CMK (cell line): ENCODE measurements around the gene REV1.
"Not testable (repeated sequence)": the region's sequence is repeated elsewhere in the genome, so short reads cannot be mapped to it uniquely, and the experiment has no call there.

Experiments used
- DNase-seq: peaks from one replicate; pipeline ENCODE4 v3.0.0-alpha.2; 2010; ENCODE audit warnings: low read depth

REV1 gene

DNA sequence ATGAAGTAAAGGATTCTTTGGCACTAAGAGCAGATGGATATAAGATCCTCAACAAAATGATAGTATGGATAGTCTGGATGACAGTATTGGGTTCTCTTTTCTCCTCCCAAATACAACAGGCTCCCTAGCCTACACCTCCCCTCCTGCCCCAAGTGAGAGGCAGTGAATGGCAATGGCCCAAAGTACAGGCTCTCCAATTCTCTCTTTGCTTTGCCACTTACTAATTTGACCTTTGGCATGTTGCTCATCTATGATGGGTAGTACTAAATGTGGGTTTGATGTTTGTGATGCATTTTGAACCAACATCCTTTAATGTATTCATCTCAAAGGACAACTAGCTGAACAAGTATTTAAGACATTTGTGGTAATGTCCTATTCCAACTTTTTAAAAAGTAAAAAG lies 86.7 kb downstream of the REV1 start:
- no peak for DNase-seq

DNA sequence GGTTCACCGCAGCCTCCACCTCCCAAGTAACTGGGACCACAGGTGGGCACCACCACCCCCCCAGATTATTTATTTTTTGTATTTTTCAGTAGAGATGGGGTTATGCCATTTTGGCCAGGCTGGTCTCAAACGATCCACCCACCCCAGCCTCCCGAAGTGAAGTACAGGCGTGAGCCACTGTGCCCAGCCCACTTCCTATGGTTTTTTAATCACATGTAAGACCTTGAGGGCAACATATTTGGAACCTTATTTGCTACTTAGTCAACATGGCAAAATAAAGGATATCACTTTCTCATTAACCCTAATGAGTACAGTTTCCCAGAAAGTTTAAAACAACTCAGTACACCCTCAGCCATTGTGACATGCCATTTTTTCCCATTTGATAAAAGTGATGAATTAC lies 88.0 kb downstream of the REV1 start:
- no peak for DNase-seq

- no peak for DNase-seq
Measured at GRCh38 chr2:99399795-99400194, 90.0 kb downstream of the REV1 start.

DNA sequence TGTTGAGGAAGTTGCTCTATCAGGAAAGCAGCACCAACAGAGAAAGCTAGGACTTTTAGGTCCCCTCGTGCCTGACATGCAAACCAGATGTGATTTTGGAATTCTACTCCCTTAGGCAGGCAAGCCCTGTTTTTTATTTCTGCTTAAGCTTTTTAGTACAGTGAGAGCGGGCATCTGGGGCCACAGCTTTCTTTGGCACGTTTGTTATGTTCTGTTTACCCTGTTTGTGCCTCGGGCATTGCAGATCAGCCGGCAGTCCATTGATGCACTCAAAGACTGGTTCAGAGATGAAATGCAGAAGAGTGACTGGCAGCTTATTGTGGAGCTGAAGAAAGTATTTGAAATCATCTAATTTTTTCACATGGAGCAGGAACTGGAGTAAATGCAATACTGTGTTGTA lies 90.8 kb downstream of the REV1 start:
- DNase-seq = no peak

- DNase-seq = no peak
Measured at GRCh38 chr2:99398303-99398702, 91.5 kb downstream of the REV1 start.

DNA sequence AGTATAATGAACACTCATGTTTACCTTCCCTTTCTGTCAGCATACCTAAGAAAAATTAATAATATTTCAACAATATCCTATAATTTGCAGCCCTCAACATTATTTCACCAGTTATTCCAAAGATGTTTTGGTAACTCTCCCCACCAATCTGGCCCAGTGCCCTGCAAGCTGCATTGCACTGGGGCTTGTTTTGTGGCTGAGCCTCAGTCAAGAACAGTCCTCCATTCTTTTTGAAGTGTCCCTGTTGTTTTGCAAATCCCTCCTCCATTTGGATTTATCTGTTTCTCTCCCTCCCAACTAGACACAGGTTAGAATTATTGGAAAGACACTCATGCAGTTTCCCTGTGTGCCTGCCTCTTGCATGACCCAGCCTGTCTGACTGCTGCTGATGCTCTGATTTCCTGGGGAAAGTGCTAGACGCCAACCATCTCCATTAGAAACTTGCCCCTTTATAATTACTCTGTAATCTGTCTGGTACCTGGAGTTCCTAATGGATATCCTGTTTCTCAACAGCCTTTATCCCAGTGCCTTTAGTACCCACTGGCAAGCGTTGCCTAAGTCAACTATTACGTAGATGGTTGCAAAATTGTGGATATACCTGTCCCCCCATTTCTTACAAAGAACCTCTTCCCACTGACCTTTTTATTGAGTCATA lies 92.4 kb downstream of the REV1 start:
- DNase-seq = no peak

DNA sequence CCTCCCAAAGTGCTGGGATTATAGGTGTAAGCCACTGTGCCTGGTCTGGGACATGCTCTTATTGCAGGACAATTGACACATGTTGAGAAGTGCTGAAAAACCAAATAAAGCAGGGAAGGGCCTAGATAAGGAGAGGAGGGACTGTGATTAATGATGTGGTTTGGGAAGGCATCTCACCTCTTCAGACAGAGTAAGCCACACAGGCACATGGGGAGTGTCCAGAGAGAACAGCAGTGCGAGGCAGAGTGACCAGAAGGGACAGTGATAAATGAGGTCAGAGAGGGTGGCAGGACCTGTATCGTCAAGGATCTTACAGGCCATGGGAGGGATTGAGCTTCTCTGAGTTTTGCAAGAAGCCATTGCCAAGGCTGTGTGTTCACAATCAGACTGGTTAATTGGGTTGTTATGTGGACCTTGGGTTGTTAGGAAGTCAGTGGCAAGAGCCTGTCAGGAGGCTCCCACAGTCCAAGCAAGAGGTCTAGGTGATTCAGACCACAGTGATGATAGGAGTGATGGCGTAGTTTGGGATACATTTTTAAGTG lies 94.2 kb downstream of the REV1 start:
- no peak for DNase-seq

GRCh38 chr2:99389946-99390345 lies 99.9 kb downstream of the REV1 start:
- no peak for DNase-seq

GRCh38 chr2:99389371-99389770 lies 100.4 kb downstream of the REV1 start:
- DNase-seq = no peak

GRCh38 chr2:99388892-99389291 lies 100.9 kb downstream of the REV1 start:
- no peak for DNase-seq

GRCh38 chr2:99386011-99386410 lies 103.8 kb downstream of the REV1 start:
- no peak for DNase-seq

GRCh38 chr2:99382143-99382542 lies 107.7 kb downstream of the REV1 start:
- DNase-seq = no peak

DNA sequence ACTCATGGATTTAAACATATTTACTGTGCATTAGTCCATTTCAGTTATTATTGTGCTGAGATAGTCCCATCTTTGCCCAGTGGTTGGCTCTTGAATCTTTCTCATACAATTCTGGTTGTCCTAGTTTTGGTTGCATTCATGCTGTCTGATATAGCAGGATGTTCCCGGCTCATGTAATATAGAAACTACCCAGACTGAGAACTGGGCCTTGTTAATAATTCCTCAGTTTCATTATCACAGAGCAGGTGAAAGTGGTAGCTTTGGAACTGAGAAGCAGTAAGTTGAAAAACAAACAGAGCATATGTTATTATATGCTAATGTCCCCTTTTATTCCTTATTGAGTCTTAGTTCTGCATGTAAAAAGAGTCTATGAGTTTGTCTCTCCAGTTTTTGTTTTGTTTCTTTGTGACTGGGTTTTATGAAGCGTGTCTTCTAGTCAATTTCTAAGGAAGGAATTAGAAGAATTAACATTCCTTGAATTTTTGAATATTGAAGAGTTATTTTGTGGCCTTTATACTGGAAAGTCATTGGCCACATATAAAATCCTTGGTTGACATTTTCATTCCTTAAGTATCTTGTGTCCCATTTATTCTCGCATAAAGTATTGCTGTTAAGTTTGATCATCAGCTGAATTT lies 109.3 kb downstream of the REV1 start:
- no peak for DNase-seq

GRCh38 chr2:99377879-99378278 lies 111.9 kb downstream of the REV1 start:
- DNase-seq = no peak

DNA sequence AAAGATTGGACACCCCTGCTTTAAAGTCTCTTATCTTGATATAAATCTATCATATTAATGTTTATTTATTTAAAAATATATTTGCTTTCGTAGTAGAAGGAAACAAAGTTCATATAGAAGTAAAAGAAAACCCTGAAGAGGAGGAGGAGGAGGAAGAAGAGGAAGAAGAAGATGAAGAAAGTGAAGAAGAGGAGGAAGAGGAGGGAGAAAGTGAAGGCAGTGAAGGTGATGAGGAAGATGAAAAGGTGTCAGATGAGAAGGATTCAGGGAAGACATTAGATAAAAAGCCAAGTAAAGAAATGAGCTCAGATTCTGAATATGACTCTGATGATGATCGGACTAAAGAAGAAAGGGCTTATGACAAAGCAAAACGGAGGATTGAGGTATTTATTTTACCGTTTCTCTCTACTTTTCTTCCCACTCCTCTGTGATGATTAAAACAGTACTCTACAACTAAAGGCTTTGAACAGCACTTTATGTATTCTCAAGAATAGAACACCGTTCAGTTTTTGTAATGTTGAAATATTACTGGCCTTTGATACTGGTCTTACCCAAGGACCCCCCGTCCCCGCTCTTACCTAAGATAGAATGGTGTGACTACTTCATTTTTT lies 113.5 kb downstream of the REV1 start:
- no peak for DNase-seq

DNA sequence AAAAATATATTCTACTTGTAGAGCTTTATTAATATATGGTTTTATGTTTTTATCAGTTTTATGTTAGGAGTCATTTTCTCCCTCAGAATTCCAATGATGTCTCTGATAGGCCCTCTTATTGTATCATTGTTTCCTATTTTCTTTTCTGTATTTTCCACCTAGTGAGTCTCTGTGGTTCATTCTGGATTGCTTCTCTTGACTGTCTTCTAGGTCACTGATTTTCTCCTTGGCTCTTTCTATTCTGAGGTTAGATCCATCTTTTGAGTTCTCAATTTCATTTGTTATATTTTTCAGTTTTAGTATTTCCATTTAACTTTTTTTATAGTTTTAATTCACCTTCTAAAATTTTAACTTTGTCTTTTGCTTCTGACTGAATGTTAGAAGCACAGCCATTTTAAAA lies 115.1 kb downstream of the REV1 start:
- no peak for DNase-seq

GRCh38 chr2:99373144-99373543 lies 116.7 kb downstream of the REV1 start:
- no peak for DNase-seq

DNA sequence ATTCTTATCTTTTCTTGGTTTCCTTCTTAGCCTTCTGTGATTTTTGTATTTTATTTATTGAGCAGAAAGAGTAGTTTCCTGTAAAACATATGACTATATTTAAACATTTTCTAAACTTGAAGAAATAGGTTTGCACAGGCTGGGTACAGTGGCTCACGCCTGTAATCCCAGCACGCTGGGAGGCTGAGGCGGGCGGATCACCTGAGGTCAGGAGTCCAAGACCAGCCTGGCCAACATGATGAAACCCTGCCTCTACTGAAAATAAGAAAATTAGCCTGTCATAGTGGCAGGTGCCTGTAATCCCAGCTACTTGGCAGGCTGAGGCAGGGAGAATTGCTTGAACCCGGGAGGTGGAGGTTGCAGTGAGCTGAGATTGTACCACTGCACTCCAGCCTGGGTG lies 121.0 kb downstream of the REV1 start:
- not testable (repeated sequence) for DNase-seq

- DNase-seq = no peak
Measured at GRCh38 chr2:99365661-99366060, 124.2 kb downstream of the REV1 start.

GRCh38 chr2:99356853-99357252 lies 133.0 kb downstream of the REV1 start:
- no peak for DNase-seq

- DNase-seq = not testable (repeated sequence)
Measured at GRCh38 chr2:99354825-99355224, 135.0 kb downstream of the REV1 start.

DNA sequence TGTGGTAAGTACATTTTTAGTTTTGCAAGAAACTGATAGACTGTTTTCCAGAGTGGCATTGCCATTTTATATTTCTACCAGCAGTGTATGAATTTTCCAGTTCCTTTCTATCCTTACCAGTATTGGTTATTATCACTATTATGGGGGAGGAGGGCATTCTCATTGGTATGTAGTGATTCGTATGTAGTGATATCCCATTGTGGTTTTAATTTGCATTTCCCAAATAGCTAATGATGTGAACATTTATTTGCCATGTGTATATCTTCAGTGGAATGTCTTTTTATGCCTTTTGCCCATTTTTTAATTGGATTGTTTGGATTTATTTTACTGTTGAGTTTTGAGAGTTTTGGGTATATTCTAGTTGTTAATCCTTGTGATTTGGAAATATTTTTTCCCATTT lies 135.7 kb downstream of the REV1 start:
- no peak for DNase-seq
